Choroid plexus epithelial cell (primary cell): Measurements from ENCODE around the gene BANK1.

Experiments used
- DNase-seq: peaks from one replicate; pipeline ENCODE4 v3.0.0-alpha.2; 2010; ENCODE audit warnings: low read depth
- H3K4me3 ChIP-seq: 2 replicates; pipeline ENCODE4 v1.5.1; 2011; ENCODE audit warnings: low read depth, mild to moderate bottlenecking, control low read depth, low read length, moderate library complexity
- TF ChIP-seq, protein P1 (sequence below): conservative IDR thresholded peaks from 2 replicates; pipeline ENCODE4 v1.5.1; 2011; ENCODE audit warnings: low read depth, mild to moderate bottlenecking, control low read depth, inconsistent platforms, low read length, moderate library complexity

Gene BANK1

DNA sequence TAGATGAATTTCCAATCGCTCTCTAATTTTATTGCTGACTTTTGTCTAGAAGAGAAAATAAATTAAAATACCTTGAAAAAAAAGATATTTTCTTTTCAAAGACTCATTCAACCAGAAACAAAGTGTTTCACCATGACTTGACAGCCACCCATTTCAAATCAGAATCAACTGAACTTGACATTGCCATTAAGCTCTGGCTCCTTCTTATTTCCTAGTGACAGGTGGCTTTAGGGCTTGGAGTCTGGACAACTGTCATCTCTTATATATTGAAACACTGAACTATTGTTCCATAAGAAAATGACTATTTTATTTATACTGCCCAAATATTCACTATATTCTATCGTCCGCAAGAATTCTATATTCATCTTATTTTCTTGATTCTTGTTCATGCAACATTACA, 325.6 kb downstream of the BANK1 start:
- no peak for DNase-seq
- H3K4me3 ChIP-seq, result no peak overlapping the region
- TF ChIP-seq, protein P1, sequence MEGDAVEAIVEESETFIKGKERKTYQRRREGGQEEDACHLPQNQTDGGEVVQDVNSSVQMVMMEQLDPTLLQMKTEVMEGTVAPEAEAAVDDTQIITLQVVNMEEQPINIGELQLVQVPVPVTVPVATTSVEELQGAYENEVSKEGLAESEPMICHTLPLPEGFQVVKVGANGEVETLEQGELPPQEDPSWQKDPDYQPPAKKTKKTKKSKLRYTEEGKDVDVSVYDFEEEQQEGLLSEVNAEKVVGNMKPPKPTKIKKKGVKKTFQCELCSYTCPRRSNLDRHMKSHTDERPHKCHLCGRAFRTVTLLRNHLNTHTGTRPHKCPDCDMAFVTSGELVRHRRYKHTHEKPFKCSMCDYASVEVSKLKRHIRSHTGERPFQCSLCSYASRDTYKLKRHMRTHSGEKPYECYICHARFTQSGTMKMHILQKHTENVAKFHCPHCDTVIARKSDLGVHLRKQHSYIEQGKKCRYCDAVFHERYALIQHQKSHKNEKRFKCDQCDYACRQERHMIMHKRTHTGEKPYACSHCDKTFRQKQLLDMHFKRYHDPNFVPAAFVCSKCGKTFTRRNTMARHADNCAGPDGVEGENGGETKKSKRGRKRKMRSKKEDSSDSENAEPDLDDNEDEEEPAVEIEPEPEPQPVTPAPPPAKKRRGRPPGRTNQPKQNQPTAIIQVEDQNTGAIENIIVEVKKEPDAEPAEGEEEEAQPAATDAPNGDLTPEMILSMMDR, result no peak

- DNase-seq, result no peak
- TF ChIP-seq, protein P1, result no peak
- no peak overlapping the region for H3K4me3 ChIP-seq
Measured at GRCh38 chr4:102120846-102121245, 330.3 kb downstream of the BANK1 start.
